H9 (cell line): ENCODE measurements around the gene COTL1. TPM values are rescaled to one million over a fixed set of nuclear protein-coding genes. Genes with fewer than 3 reads are reported as not detected.

ENCODE experiments used
- DNase-seq: peaks from one replicate; pipeline ENCODE4 v3.0.0-alpha.2; 2017
- H2AFZ ChIP-seq: one replicate; pipeline ENCODE4 v1.6.1; 2013; ENCODE audit warnings: mild to moderate bottlenecking, low read length, control low read depth, moderate library complexity
- H2AK5ac ChIP-seq: 2 replicates; pipeline ENCODE4 v1.6.1; 2013; ENCODE audit warnings: low read length, control low read depth, mixed read lengths; ENCODE audit not compliant: insufficient read length
- H2BK120ac ChIP-seq: one replicate; pipeline ENCODE4 v1.6.1; 2013; ENCODE audit warnings: low read depth, mild to moderate bottlenecking, low read length, control low read depth, inconsistent platforms; ENCODE audit not compliant: poor library complexity, severe bottlenecking
- H2BK12ac ChIP-seq: 2 replicates; pipeline ENCODE4 v1.6.1; 2013; ENCODE audit warnings: low read length, control low read depth, mixed read lengths, low read depth; ENCODE audit not compliant: insufficient read length
- H2BK15ac ChIP-seq: 2 replicates; pipeline ENCODE4 v1.6.1; 2013; ENCODE audit warnings: low read depth, low read length, control low read depth
- H2BK20ac ChIP-seq: one replicate; pipeline ENCODE4 v1.6.1; 2013; ENCODE audit warnings: low read depth, mild to moderate bottlenecking, low read length, control low read depth, inconsistent platforms; ENCODE audit not compliant: poor library complexity, severe bottlenecking
- H2BK5ac ChIP-seq: 2 replicates; pipeline ENCODE4 v1.6.1; 2013; ENCODE audit warnings: low read length, control low read depth, mixed read lengths; ENCODE audit not compliant: insufficient read length
- H3K14ac ChIP-seq: 2 replicates; pipeline ENCODE4 v1.6.1; 2013; ENCODE audit warnings: low read length, control low read depth; ENCODE audit not compliant: insufficient read depth
- H3K18ac ChIP-seq: 2 replicates; pipeline ENCODE4 v1.6.1; 2013; ENCODE audit warnings: low read depth, mild to moderate bottlenecking, mixed read lengths, low read length, control low read depth; ENCODE audit not compliant: insufficient read length
- H3K23ac ChIP-seq: 2 replicates; pipeline ENCODE4 v1.6.1; 2013; ENCODE audit warnings: low read length, control low read depth, mixed read lengths, low read depth; ENCODE audit not compliant: insufficient read length
- H3K23me2 ChIP-seq: 2 replicates; pipeline ENCODE4 v1.6.1; 2013; ENCODE audit warnings: low read depth, mild to moderate bottlenecking, mixed read lengths, low read length, control low read depth; ENCODE audit not compliant: insufficient read length, poor library complexity, severe bottlenecking
- H3K27ac ChIP-seq: 2 replicates; pipeline ENCODE4 v1.5.1; 2013; ENCODE audit warnings: low read length, control low read depth, mixed read lengths, low read depth; ENCODE audit not compliant: insufficient read length
- H3K27me3 ChIP-seq: 2 replicates; pipeline ENCODE4 v1.6.1; 2013; ENCODE audit warnings: low read length, control low read depth, inconsistent platforms; ENCODE audit not compliant: insufficient read depth
- H3K4ac ChIP-seq: 2 replicates; pipeline ENCODE4 v1.6.1; 2013; ENCODE audit warnings: low read depth, mild to moderate bottlenecking, control low read depth, inconsistent platforms, low read length, moderate library complexity
- H3K4me1 ChIP-seq: 2 replicates; pipeline ENCODE4 v1.6.1; 2013; ENCODE audit warnings: low read length, control low read depth, inconsistent platforms; ENCODE audit not compliant: insufficient read depth
- H3K4me2 ChIP-seq: 2 replicates; pipeline ENCODE4 v1.6.1; 2013; ENCODE audit warnings: low read length, control low read depth, mixed read lengths; ENCODE audit not compliant: insufficient read length, insufficient read depth
- H3K56ac ChIP-seq: 2 replicates; pipeline ENCODE4 v1.6.1; 2013; ENCODE audit warnings: low read depth, mild to moderate bottlenecking, mixed read lengths, low read length, control low read depth; ENCODE audit not compliant: insufficient read length
- H3K79me1 ChIP-seq: 2 replicates; pipeline ENCODE4 v1.6.1; 2013; ENCODE audit warnings: low read depth, mild to moderate bottlenecking, moderate library complexity, low read length, control low read depth, inconsistent platforms; ENCODE audit not compliant: insufficient read depth, poor library complexity, severe bottlenecking
- H3K79me2 ChIP-seq: 2 replicates; pipeline ENCODE4 v1.6.1; 2013; ENCODE audit warnings: low read length, control low read depth, inconsistent platforms; ENCODE audit not compliant: insufficient read depth
- H3K9ac ChIP-seq: 2 replicates; pipeline ENCODE4 v1.6.1; 2013; ENCODE audit warnings: low read length, control low read depth, mixed read lengths; ENCODE audit not compliant: insufficient read length; ENCODE audit errors: extremely low read depth
- H3K9me3 ChIP-seq: one replicate; pipeline ENCODE4 v1.6.1; 2013; ENCODE audit warnings: low read depth, low read length, inconsistent platforms; ENCODE audit not compliant: control insufficient read depth
- H3T11ph ChIP-seq: one replicate; pipeline ENCODE4 v1.6.1; 2013; ENCODE audit warnings: mild to moderate bottlenecking, low read length, control low read depth, inconsistent platforms
- H4K20me1 ChIP-seq: one replicate; pipeline ENCODE4 v1.6.1; 2013; ENCODE audit not compliant: control insufficient read depth, insufficient read length, insufficient read depth
- H4K5ac ChIP-seq: 2 replicates; pipeline ENCODE4 v1.6.1; 2013; ENCODE audit warnings: low read depth, mild to moderate bottlenecking, mixed read lengths, low read length, control low read depth; ENCODE audit not compliant: insufficient read length
- H4K8ac ChIP-seq: replicated peaks from 2 replicates; pipeline ENCODE4 v1.6.1; 2013; ENCODE audit warnings: low read length, control low read depth, mixed read lengths, low read depth; ENCODE audit not compliant: insufficient read length
- H4K91ac ChIP-seq: 2 replicates; pipeline ENCODE4 v1.6.1; 2013; ENCODE audit warnings: low read depth, mild to moderate bottlenecking, moderate library complexity, mixed read lengths, low read length, control low read depth; ENCODE audit not compliant: insufficient read length
- H3K27ac Mint-ChIP-seq, 3 experiments: 2 replicates in 2 of 3; 3 replicates in 1 of 3; pipeline ENCODE4 v1.8.0; 2020 to 2021; ENCODE audit warnings: mixed read lengths in 3 of 3, mild to moderate bottlenecking in 1 of 3, moderate library complexity in 1 of 3
- H3K27me3 Mint-ChIP-seq: 2 replicates; pipeline ENCODE4 v1.8.0; 2021; ENCODE audit warnings: low read depth, mild to moderate bottlenecking, moderate library complexity, mixed read lengths
- H3K36me3 Mint-ChIP-seq, 3 experiments: 2 replicates in 2 of 3; 3 replicates in 1 of 3; pipeline ENCODE4 v1.8.0; 2020 to 2021; ENCODE audit warnings: low read depth in 3 of 3, mixed read lengths in 3 of 3; ENCODE audit not compliant: insufficient read depth in 1 of 3
- H3K4me1 Mint-ChIP-seq, 2 experiments: 2 replicates each; pipeline ENCODE4 v1.8.0; 2020; ENCODE audit warnings: mixed read lengths in 2 of 2
- H3K4me3 Mint-ChIP-seq, 2 experiments: 2 replicates in 1 of 2; 3 replicates in 1 of 2; pipeline ENCODE4 v1.8.0; 2020 to 2021; ENCODE audit warnings: mild to moderate bottlenecking in 2 of 2, mixed read lengths in 2 of 2, moderate library complexity in 1 of 2
- H3K9me3 Mint-ChIP-seq, 2 experiments: 2 replicates in 1 of 2; 3 replicates in 1 of 2; pipeline ENCODE4 v1.8.0; 2020; ENCODE audit warnings: mild to moderate bottlenecking in 2 of 2, mixed read lengths in 2 of 2, moderate library complexity in 1 of 2
- WGBS: extraction: QIAGEN DNeasy Blood & Tissue Kit; methylation state at CpG from one replicate; pipeline ENCODE4 v1.1.7; 2013; ENCODE audit warnings: missing lambda C conversion rate, low lambda C conversion rate, mixed read lengths; ENCODE audit not compliant: insufficient read length; ENCODE audit errors: extremely low coverage; 5-methylcytosine and 5-hydroxymethylcytosine counted together
- total RNA-seq: library from RNA; stranded (reverse); gene quantifications from 2 replicates; pipeline ENCODE4 v1.2.1, GENCODE V29; 2021
- TF ChIP-seq, protein P1 (sequence below): fragments of 200-600 bp; sonication (generic); conservative IDR thresholded peaks from 3 replicates; pipeline ENCODE4 v1.8.0; 2021; ENCODE audit warnings: antibody characterized with exemption, mild to moderate bottlenecking

The COTL1 gene
- total RNA-seq, 1 experiment from 2014 or later: 81.4 TPM

DNA sequence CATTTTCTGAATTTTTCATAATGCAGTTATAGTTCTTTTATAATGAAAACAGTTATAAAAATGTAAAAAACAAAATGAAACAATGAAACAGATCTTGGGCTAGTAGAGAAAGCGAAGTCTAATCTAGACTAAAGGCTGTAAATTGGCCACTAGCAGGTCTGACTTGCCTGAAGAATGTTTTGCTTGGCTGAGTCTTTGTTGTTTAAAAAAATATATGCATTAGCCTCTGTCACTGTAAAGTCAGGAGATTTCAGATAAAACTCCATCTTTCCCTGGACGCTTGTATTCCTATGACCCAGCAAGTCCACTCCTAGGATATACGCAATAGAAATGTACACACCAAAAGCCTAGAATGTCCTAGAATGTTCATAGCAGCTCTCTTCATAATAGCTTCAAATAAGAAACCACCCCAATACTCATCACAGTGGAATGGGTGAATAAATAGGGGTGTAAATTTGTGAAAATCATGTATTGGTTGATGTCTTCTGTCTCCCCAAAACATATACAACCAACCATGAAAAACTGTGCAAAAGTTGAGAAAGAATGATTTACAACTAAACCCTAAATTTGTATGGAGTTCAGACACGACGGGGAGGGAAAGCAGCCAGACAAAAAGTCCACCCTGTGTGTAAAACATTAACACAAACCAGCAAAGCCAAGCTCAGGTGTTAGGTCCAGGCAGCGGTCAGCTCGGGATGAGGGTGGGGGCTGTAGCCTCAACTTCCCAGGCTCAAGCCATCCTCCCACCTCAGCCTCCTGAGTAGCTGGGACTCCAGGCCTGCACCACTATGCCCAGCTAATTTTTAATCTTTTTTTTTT, 75.7 kb downstream of the COTL1 start:
- TF ChIP-seq, protein P1, sequence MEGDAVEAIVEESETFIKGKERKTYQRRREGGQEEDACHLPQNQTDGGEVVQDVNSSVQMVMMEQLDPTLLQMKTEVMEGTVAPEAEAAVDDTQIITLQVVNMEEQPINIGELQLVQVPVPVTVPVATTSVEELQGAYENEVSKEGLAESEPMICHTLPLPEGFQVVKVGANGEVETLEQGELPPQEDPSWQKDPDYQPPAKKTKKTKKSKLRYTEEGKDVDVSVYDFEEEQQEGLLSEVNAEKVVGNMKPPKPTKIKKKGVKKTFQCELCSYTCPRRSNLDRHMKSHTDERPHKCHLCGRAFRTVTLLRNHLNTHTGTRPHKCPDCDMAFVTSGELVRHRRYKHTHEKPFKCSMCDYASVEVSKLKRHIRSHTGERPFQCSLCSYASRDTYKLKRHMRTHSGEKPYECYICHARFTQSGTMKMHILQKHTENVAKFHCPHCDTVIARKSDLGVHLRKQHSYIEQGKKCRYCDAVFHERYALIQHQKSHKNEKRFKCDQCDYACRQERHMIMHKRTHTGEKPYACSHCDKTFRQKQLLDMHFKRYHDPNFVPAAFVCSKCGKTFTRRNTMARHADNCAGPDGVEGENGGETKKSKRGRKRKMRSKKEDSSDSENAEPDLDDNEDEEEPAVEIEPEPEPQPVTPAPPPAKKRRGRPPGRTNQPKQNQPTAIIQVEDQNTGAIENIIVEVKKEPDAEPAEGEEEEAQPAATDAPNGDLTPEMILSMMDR: no peak
- H3K4me1 ChIP-seq: no peaks in the 10 kb centered on the region
- no peak overlapping the region for H3K23ac ChIP-seq
- H3K18ac ChIP-seq: no peak overlapping the region
- no peaks in the 10 kb centered on the region for H3K27me3 ChIP-seq
- H3K27ac ChIP-seq: no peak overlapping the region
- H3K9ac ChIP-seq: no peak overlapping the region
- DNase-seq: no peak
- H3K23me2 ChIP-seq: no peaks in the 10 kb centered on the region
- H2AK5ac ChIP-seq: no peak overlapping the region
- H3K14ac ChIP-seq: no peak overlapping the region
- no peak overlapping the region for H3K27ac Mint-ChIP-seq
- no peaks in the 10 kb centered on the region; the same call in 1 of the 2 replicates for H3K27me3 Mint-ChIP-seq
- peaks cover 10 to 21% of the 10 kb centered on the region in 2 experiments for H3K4me1 Mint-ChIP-seq
- H4K8ac ChIP-seq: no peak overlapping the region
- no CpG with 5 or more reads among the region's 7 CpGs for WGBS
- H4K5ac ChIP-seq: no peak overlapping the region
- H2AFZ ChIP-seq: no peak overlapping the region
- H2BK15ac ChIP-seq: no peak overlapping the region
- no peak overlapping the region for H3K4ac ChIP-seq
- H4K20me1 ChIP-seq: no peaks in the 10 kb centered on the region
- no peaks in the 10 kb centered on the region for H3K79me2 ChIP-seq
- no peaks in the 10 kb centered on the region for H3K9me3 Mint-ChIP-seq
- no peak overlapping the region for H3K4me3 Mint-ChIP-seq
- H2BK5ac ChIP-seq: no peak overlapping the region
- no peak overlapping the region for H2BK120ac ChIP-seq
- no peaks in the 10 kb centered on the region for H3K79me1 ChIP-seq
- no peak overlapping the region for H4K91ac ChIP-seq
- no peak overlapping the region for H3T11ph ChIP-seq
- no peak overlapping the region for H2BK20ac ChIP-seq
- no peak overlapping the region for H3K4me2 ChIP-seq
- H3K9me3 ChIP-seq: no peaks in the 10 kb centered on the region
- no peak overlapping the region for H3K56ac ChIP-seq
- no peaks in the 10 kb centered on the region for H3K36me3 Mint-ChIP-seq
- H2BK12ac ChIP-seq: no peak overlapping the region
